T1000 (cell line): ENCODE results near the gene ANK2.

Experiments
- DNase-seq: peaks from one replicate; lab custom pipeline; 2025; ENCODE audit warnings: mixed read lengths; lab: John Stamatoyannopoulos, UW

Gene ANK2

DNA sequence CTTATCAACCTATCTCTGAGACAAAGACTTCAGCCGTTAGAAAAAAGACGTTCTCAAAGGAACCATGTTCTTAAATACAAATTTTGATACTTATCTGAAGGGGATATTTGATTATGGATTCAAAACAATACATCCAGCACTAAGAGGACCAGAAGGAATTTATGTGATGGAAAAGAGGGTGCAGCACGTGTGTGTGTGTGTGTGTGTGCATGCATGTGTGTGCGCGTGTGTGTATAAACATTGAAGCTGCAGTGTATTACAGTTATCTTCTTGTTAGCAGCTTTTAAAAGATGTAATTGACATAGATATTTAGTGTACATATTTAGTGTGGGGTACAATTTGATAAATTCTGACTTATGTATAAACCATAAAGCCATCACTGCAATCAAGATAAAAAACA lies 44.9 kb downstream of the ANK2 start:
- DNase-seq: no peak

DNA sequence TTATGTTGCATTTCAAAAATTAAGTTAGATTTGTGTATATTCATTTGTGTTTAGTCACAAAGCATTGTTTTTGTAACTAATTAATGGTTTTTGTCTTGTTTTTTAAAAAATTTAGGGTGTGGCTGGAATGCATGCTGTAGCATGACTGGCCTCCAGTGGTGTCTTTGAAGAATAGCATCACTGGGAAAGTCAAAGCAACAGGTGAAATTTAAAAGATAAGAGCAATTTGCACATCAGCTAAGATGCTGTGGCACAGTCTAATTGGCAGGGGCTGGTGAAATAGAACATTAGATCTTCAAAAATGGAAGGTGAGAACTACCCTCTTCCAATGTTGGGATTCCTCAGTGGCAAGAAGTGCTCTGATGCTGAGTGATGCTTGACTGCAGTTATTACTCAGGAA lies 45.3 kb downstream of the ANK2 start:
- no peak for DNase-seq

GRCh38 chr4:113101669-113102068 lies 52.2 kb downstream of the ANK2 start:
- no peak for DNase-seq

- no peak for DNase-seq
Measured at GRCh38 chr4:113103556-113103955, 54.1 kb downstream of the ANK2 start.

GRCh38 chr4:113106108-113106507 lies 56.7 kb downstream of the ANK2 start:
- no peak for DNase-seq

GRCh38 chr4:113109106-113109718 lies 59.8 kb downstream of the ANK2 start:
- DNase-seq: no peak

- DNase-seq: no peak
Measured at GRCh38 chr4:113112338-113112978, 63.0 kb downstream of the ANK2 start.

DNA sequence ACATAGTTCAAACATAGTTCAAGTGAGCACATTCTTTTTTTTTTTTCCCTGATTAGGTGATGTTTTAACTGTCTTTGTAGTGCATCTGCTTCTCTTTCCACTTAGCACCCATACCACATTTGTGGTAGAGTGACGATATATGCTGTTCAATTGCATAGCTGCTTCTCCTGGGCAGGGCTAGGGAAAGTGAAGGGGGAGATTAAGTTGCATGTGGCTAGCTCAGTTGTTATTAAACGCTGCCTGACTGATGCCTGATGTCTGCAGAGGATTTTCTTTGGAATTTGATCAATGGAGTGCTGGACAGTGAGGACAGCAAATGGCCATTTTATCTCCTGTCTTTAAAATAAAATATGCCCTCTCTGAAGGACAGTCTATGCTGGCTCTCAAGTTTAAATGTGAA lies 63.7 kb downstream of the ANK2 start:
- DNase-seq: no peak

- no peak for DNase-seq
Measured at GRCh38 chr4:113114884-113115283, 65.4 kb downstream of the ANK2 start.

DNA sequence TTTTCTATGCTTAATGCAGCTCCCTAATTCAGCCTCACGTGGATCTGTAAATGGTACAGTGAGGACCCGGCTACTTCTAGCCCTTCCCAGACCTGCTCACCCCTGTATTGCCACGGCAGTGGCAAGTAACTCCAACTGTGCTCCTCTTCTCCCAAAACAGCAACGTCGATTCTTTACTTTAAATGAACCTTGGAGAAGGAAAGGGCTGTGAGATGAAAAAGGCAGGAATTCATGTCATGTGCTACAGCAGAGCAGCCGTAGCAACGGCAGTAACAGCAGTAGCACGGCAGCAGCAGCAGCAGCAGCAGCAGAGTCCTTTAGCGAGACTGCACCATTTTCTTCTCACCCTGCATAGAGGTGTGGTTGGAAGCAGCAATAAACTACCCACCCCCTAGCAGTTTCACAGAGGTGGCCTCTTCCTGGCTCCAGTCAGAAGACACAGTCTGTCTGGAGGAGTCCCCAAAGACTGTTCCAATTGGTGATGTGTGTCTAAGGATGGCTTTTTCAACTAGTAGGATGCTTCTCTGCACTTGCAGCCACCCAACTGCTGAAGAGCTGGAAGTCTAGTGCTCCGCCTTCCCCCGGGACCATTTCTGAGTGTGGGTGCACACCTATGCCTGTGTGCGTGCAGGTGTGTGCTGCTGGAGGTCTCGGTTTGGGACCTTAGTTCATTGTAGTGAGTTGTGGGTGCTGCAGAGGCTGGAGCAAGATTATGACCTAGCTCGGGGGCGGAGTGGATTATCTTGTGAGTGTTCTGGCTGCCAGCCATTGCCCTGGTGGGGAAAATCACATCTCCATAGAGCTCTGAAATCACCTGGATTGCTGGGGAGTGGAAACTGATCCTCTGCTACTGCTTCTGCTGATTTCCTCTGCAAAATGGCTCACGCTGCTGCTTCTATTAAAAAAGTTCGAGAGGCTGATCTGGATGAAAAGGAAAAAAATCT lies 67.2 kb downstream of the ANK2 start:
- no peak for DNase-seq

GRCh38 chr4:113117358-113117702 lies 67.9 kb downstream of the ANK2 start:
- DNase-seq: no peak

DNA sequence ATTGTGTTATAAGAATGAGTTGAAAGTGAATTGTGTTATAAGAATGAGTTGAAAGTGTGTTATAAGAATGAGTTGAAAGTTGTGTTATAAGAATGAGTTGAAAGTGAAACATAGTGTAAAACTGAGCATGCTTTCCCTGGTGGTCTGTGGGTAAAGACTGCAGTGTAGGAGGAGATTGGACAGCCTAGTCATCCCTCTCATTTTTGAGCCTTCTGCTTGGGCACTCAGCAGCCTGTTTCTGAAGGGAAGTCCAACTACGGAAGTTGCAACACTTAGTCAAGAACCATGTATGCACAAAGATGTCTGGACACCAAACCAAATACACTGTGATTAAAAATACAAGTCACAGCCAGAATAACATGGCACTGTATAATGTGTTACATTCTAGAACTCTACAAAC lies 72.6 kb downstream of the ANK2 start:
- DNase-seq: no peak

DNA sequence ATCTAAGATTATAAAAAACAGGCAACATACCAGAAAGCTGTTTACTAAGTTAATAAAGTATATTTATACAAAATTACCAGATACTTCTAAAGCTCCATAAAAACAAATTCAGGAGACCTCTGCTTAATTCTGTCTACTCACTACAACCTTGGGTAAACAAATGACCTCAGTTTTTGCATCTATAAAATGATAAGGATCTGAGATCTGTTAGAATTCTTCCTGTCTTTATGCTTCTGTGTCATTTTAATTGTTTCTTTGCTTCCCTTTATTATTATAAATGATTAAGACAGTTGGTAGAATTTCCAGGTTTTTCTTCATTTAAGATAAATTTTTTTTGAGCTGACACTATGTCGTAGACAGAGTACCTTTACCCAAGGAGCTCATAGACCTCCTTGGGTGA lies 76.0 kb downstream of the ANK2 start:
- no peak for DNase-seq

GRCh38 chr4:113131136-113131535 lies 81.7 kb downstream of the ANK2 start:
- no peak for DNase-seq

DNA sequence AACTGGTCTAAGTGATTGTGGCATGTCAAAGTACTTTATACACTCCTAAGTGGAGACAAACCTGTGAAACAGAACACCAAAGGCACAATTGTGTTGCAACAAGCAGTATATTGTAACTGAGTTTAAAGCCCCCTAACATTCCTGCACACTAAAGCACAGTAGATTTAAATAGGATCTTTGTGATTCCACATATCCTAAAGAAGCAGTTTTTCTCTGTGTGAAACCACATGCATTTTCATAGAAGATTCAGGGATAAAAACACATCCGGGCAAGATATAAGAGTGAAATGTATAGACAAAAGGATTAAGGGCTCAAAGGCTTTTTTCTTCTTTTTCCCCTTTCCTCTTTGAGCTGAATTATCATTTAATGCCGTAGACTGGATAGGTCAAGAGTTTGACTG lies 82.2 kb downstream of the ANK2 start:
- DNase-seq: no peak

GRCh38 chr4:113141901-113142346 lies 92.5 kb downstream of the ANK2 start:
- DNase-seq: no peak

- DNase-seq: no peak
Measured at GRCh38 chr4:113142351-113142750, 92.9 kb downstream of the ANK2 start.

- DNase-seq: no peak
Measured at GRCh38 chr4:113144091-113144490, 94.6 kb downstream of the ANK2 start.

- DNase-seq: no peak
Measured at GRCh38 chr4:113145147-113145518, 95.7 kb downstream of the ANK2 start.

- no peak for DNase-seq
Measured at GRCh38 chr4:113145519-113146291, 96.3 kb downstream of the ANK2 start.

GRCh38 chr4:113146876-113147358 lies 97.5 kb downstream of the ANK2 start:
- no peak for DNase-seq

- no peak for DNase-seq
Measured at GRCh38 chr4:113147498-113148111, 98.2 kb downstream of the ANK2 start.
